GM12872 (cell line): ENCODE results near the gene MIEF2.

Experiments used
- TF ChIP-seq, protein P1 (sequence below): IDR thresholded peaks from 3 replicates; pipeline ENCODE4 v1.5.1; 2011; ENCODE audit warnings: low read depth, mild to moderate bottlenecking, low read length, moderate library complexity; ENCODE audit not compliant: insufficient read depth

MIEF2 gene

DNA sequence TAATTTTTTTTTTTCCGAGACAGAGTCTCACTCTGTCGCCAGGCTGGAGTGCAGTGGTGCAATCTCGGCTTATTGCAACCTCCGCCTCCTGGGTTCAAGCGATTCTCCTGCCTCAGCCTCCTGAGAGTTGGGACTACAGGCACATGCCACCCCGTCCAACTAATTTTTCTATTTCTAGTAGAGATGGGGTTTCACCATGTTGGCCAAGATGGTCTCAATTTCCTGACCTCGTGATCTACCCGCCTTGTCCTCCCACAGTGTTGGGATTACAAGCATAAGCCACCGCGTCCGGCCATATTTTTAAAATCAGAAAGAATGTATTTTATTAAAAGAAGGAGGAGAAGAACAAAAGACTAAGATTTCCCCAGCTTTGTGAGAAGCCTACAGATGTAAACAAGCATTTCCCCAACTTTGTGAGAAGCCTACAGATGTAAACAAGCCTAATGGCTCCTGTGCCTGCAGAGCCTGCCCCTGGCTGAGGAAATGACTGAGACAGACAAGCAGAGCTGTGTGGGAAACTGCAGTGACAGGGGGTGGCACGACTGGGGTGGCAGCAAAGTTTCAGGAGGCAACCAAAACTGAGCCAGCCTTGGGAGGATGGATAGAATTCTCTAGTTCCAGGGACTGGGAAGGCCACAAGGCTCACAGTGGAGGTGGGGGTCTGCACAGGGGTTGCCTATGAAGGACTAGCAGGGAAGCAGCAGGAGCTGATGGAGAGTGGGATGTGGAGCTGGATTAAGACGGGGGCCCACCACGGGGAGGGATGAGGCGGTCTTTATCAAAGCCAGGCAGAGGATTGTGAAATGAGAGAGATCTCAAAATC is 31.5 kb downstream of the MIEF2 start:
- TF ChIP-seq, protein P1, sequence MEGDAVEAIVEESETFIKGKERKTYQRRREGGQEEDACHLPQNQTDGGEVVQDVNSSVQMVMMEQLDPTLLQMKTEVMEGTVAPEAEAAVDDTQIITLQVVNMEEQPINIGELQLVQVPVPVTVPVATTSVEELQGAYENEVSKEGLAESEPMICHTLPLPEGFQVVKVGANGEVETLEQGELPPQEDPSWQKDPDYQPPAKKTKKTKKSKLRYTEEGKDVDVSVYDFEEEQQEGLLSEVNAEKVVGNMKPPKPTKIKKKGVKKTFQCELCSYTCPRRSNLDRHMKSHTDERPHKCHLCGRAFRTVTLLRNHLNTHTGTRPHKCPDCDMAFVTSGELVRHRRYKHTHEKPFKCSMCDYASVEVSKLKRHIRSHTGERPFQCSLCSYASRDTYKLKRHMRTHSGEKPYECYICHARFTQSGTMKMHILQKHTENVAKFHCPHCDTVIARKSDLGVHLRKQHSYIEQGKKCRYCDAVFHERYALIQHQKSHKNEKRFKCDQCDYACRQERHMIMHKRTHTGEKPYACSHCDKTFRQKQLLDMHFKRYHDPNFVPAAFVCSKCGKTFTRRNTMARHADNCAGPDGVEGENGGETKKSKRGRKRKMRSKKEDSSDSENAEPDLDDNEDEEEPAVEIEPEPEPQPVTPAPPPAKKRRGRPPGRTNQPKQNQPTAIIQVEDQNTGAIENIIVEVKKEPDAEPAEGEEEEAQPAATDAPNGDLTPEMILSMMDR: no peak

DNA sequence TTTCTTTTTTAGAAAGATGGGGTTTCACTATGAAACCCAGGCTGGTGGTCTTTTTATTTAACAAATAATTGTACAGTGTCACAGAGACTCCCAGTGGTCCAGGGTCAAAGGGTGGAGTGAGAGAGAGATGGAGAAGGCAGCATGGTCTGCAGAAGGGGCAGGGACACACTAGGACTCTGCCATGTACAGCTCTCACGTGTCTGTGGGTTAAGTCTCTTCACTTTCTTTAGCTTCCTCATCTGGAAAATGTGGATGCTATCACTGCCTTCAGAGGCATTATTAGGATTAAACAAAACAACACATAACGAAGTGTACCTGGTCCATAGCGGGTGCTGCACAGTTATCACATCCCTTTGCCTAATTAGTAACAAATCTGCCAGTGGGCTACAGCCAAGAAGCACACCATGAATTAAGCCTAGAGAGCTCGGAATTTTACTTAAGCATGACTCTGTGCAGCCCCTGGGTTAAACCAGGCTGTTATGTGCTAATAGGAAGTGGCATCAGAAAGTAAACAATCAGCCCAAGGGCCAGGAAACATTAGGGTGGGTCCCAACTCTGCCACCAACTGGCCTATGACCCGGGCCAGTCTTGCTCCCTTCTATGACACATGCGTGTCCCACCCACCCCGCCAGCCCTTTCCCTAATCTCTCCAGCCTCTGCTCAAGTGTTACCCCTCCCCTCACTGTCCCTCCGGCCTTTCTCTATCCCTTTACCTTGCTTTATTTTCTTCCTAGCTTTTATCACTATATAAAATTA is 40.4 kb downstream of the MIEF2 start:
- TF ChIP-seq, protein P1: no peak

DNA sequence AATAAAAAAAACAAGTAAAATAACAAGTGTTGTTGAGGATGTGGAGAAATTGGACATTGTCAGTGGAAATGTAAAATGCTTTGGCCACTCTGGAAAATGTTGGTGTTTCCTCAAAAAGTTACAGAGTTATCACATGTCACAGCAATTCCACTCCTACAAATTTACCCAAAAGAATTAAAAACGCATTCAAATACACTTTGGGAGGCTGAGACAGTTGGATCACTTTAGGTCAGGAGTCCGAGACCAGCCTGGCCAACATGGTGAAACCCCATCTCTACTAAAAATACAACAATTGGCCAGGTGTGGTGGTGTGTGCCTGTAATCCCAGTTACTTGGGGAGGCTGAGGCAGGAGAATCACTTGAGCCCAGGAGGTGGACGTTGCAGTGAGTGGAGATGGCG is 48.7 kb downstream of the MIEF2 start:
- TF ChIP-seq, protein P1: no peak

DNA sequence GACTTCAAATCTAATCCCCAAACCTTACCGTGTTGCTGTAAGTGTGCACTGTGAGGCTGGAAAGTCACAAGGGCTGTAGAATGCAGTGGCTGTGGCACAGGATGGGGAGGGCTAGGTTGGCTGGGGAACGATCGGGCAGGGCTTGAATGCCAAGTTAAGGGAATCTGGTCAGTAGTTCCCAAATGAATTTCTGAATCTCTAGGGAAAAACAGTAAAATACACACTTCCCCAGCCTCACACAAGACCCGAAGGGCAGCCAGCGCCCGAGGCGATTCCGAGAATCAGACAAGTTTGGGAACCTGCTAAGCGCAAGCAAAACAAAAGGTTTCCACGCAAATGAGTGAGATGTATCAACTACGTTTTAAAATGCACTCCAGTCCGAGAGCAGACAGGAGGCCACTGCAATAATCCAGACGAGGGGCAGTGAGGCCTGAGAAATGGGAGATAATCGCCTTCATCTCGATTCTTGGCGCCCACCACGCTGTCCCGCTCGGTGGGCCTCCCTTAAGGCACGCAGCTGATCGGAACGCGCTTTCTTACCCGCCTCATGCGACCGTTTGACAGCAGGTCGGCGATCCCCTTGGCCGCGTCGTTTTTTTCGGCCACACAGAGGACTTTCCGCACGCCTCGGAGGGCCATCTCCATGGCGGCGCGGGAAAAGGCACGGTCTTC is 53.7 kb downstream of the MIEF2 start:
- TF ChIP-seq, protein P1: no peak

DNA sequence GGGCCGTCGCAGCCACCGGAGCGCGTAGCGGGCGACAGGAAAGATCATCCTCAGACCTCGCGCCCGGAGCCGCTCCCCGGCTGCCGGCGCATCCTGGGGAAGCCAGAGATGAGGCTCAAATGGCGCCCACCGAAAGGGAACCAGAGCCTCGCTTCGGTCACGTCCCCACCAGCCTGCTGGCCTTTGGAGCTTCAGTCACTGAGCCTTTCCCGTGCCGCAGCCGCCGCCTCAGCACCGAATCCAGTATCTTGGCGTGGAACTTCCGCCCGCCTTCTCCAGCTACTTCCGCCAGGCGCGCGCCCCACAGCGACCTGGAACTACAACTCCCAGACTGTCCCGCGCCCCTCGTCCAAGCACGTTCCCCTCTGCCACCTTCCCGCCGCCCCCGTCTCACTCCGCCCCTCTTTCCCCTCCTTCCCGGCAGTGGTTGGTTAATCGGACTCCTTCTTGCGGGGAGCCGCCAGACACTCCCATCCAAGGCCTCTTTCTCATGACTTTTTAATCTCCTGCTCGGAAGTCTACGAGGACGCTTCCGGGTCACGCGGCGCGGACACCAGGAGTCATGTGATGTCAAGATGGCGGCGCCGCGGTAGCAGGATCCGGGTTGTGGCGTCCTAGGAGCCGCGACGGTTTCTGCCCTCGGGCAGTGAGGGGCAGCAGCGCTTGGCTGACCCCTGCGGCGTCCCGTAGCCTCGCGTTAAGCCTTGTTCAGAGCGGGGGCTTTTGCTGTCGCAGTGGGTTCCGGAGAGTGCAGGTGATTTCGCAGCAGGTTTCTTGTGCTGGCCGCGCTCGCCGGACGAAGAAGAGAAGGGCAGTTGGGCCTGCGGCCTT is 54.5 kb downstream of the MIEF2 start, which contains the start of the genes SMCR8 and TOP3A:
TSS of gene SMCR8 (plus strand) at position 563 of the 831 bp plus-strand sequence. CDS start 497 bp downstream, outside the sequence.
TSS of gene TOP3A (minus strand) at position 264 of the 831 bp plus-strand sequence. CDS start at position 48, 216 bp downstream.
- TF ChIP-seq, protein P1: no peak

DNA sequence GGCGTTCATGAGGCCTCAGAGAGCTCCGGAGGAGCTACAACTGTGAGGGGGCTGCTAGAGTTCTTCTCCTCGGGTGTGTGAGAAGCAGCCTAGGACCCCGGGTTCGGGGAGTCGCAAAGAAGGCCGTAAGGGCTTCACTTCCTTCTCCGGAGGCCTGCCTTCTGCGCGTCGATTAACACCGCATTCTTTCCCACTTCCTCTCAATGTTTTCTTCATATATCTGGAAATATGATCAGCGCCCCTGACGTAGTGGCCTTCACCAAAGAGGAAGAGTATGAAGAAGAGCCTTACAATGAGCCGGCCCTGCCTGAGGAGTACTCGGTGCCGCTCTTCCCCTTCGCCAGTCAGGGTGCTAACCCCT is 55.1 kb downstream of the MIEF2 start:
- TF ChIP-seq, protein P1: no peak
